GM19324 (cell line): ENCODE results near the gene SRGAP3.

Experiments
- ATAC-seq: cut with Tn5 transposase; IDR thresholded peaks from one replicate; pipeline ENCODE4 v1.9.1; 2021; ENCODE audit warnings: mild to moderate bottlenecking, moderate library complexity; ENCODE audit not compliant: unreplicated experiment, low FRiP score

The SRGAP3 gene

GRCh38 chr3:8954938-8955763 lies 294.3 kb downstream of the SRGAP3 start:
- ATAC-seq = no peak

- ATAC-seq = no peak
Measured at GRCh38 chr3:8953313-8953712, 296.1 kb downstream of the SRGAP3 start.

- no peak for ATAC-seq
Measured at GRCh38 chr3:8952130-8952529, 297.3 kb downstream of the SRGAP3 start.

GRCh38 chr3:8945890-8946600 lies 303.4 kb downstream of the SRGAP3 start:
- no peak for ATAC-seq

GRCh38 chr3:8942746-8943488 lies 306.5 kb downstream of the SRGAP3 start:
- ATAC-seq = no peak

- no peak for ATAC-seq
Measured at GRCh38 chr3:8942115-8942514, 307.3 kb downstream of the SRGAP3 start.

GRCh38 chr3:8938021-8938420 lies 311.4 kb downstream of the SRGAP3 start:
- no peak for ATAC-seq

- no peak for ATAC-seq
Measured at GRCh38 chr3:8937064-8938020, 312.1 kb downstream of the SRGAP3 start.

GRCh38 chr3:8932507-8932906 lies 316.9 kb downstream of the SRGAP3 start:
- no peak for ATAC-seq

- no peak for ATAC-seq
Measured at GRCh38 chr3:8931342-8931741, 318.1 kb downstream of the SRGAP3 start.
